H1 (cell line): ENCODE results near the gene NLRP1. TPM values are rescaled to one million over a fixed set of nuclear protein-coding genes. Genes with fewer than 3 reads are reported as not detected.

Experiments used
- CTCF ChIA-PET: fragments of 300-600 bp; sonication (Branson Sonifier 250); formaldehyde crosslinking; loops from one replicate; lab custom pipeline; 2021; ENCODE audit not compliant: partially characterized antibody; lab: Charles Lee
- POLR2A ChIA-PET: fragments of 300-600 bp; sonication (Branson Sonifier 250); formaldehyde crosslinking; loops from one replicate; lab custom pipeline; 2021; ENCODE audit warnings: inconsistent platforms; ENCODE audit not compliant: partially characterized antibody; lab: Charles Lee
- DNase-seq, 2 experiments: peaks; one replicate each; pipeline versions ENCODE4 v3.0.0 to v3.0.0-alpha.2; 2010 to 2022; ENCODE audit warnings: low spot score in 2 of 2, low read depth in 1 of 2, mixed read lengths in 1 of 2
- FAIRE-seq: peaks from 2 replicates; lab custom pipeline; 2011; peaks lifted over from hg19 to GRCh38; lab: Jason Lieb, UNC
- H2AFZ ChIP-seq: 2 replicates; pipeline ENCODE4 v1.8.1; 2012; ENCODE audit warnings: low read length, inconsistent platforms
- H2AK5ac ChIP-seq: 2 replicates; pipeline ENCODE4 v1.6.1; 2013; ENCODE audit warnings: low read depth, low read length
- H2BK120ac ChIP-seq: replicated peaks from 2 replicates; pipeline ENCODE3; 2013; ENCODE audit warnings: low read depth, low read length, inconsistent platforms
- H2BK12ac ChIP-seq: 2 replicates; pipeline ENCODE4 v1.6.1; 2013; ENCODE audit warnings: low read depth, low read length
- H2BK15ac ChIP-seq: 2 replicates; pipeline ENCODE4 v1.6.1; 2013; ENCODE audit warnings: low read length
- H2BK20ac ChIP-seq: 2 replicates; pipeline ENCODE4 v1.6.1; 2013; ENCODE audit warnings: low read length
- H2BK5ac ChIP-seq: 2 replicates; pipeline ENCODE4 v1.6.1; 2013; ENCODE audit warnings: low read depth, low read length
- H3K14ac ChIP-seq: 2 replicates; pipeline ENCODE4 v1.6.1; 2013; ENCODE audit warnings: inconsistent platforms; ENCODE audit not compliant: insufficient read length
- H3K18ac ChIP-seq: 2 replicates; pipeline ENCODE4 v1.6.1; 2013; ENCODE audit warnings: low read length; ENCODE audit errors: extremely low read depth
- H3K23ac ChIP-seq: 2 replicates; pipeline ENCODE4 v1.6.1; 2013; ENCODE audit warnings: inconsistent platforms; ENCODE audit not compliant: insufficient read length
- H3K23me2 ChIP-seq: 2 replicates; pipeline ENCODE4 v1.6.1; 2013; ENCODE audit warnings: low read depth, low read length
- H3K27ac ChIP-seq: 2 replicates; pipeline ENCODE4 v1.6.1; 2011; ENCODE audit warnings: low read depth, low read length, inconsistent platforms
- H3K27me3 ChIP-seq, 4 experiments: replicated peaks in 1 of 4; 1 replicate in 1 of 4; 2 replicates in 3 of 4; pipeline versions ENCODE4 v1.6.1 to v1.8.1; 2011 to 2013; ENCODE audit warnings: low read length in 3 of 4, mild to moderate bottlenecking in 3 of 4, inconsistent platforms in 2 of 4, mixed read lengths in 2 of 4, moderate library complexity in 1 of 4; ENCODE audit not compliant: control insufficient read depth in 3 of 4, insufficient read depth in 3 of 4; ENCODE audit errors: extremely low read depth in 1 of 4
- H3K36me3 ChIP-seq, 4 experiments: 2 replicates each; pipeline versions ENCODE4 v1.6.1 to v1.8.1; 2011 to 2013; ENCODE audit warnings: mild to moderate bottlenecking in 4 of 4, low read length in 3 of 4, moderate library complexity in 2 of 4, control low read depth in 1 of 4, inconsistent platforms in 1 of 4; ENCODE audit not compliant: insufficient read depth in 4 of 4, control insufficient read depth in 2 of 4
- H3K4ac ChIP-seq: replicated peaks from 2 replicates; pipeline ENCODE3; 2013; ENCODE audit warnings: low read length, low read depth, mixed read lengths, inconsistent platforms; ENCODE audit not compliant: insufficient read length
- H3K4me1 ChIP-seq, 4 experiments: replicated peaks in 1 of 4; 1 replicate in 1 of 4; 2 replicates in 3 of 4; pipeline versions ENCODE4 v1.6.1 to v1.8.1; 2011 to 2013; ENCODE audit warnings: low read length in 3 of 4, inconsistent platforms in 2 of 4, mixed read lengths in 1 of 4; ENCODE audit not compliant: insufficient read depth in 4 of 4, control insufficient read depth in 3 of 4
- H3K4me2 ChIP-seq, 2 experiments: 2 replicates each; pipeline versions ENCODE4 v1.6.1 to v1.8.1; 2011 to 2013; ENCODE audit warnings: low read depth in 2 of 2, low read length in 2 of 2, control low read depth in 1 of 2, inconsistent platforms in 1 of 2, mild to moderate bottlenecking in 1 of 2; ENCODE audit not compliant: insufficient read depth in 1 of 2
- H3K4me3 ChIP-seq, 4 experiments: fragments of 200-600, 300-600 bp in 1 of 4; sonication (generic), shearing (Covaris generic), sonication (Bioruptor Twin) in 1 of 4; 2 replicates each; pipeline versions ENCODE4 v1.5.1 to v1.8.1; 2011 to 2016; ENCODE audit warnings: low read length in 4 of 4, low read depth in 3 of 4, control low read depth in 2 of 4, inconsistent platforms in 2 of 4, mild to moderate bottlenecking in 2 of 4, mixed read lengths in 1 of 4, moderate library complexity in 1 of 4; ENCODE audit not compliant: insufficient read depth in 2 of 4; ENCODE audit errors: extremely low read depth in 1 of 4
- H3K56ac ChIP-seq: replicated peaks from 2 replicates; pipeline ENCODE3; 2013; ENCODE audit warnings: low read depth, mild to moderate bottlenecking, mixed read lengths, low read length, inconsistent platforms; ENCODE audit not compliant: insufficient read length
- H3K79me1 ChIP-seq: 2 replicates; pipeline ENCODE4 v1.6.1; 2013; ENCODE audit warnings: low read depth, low read length, control low read depth
- H3K79me2 ChIP-seq, 2 experiments: 2 replicates each; pipeline versions ENCODE4 v1.6.1 to v1.8.1; 2012 to 2013; ENCODE audit warnings: low read length in 2 of 2, mild to moderate bottlenecking in 2 of 2, inconsistent platforms in 1 of 2; ENCODE audit not compliant: insufficient read depth in 2 of 2, control insufficient read depth in 1 of 2
- H3K9ac ChIP-seq, 4 experiments: replicated peaks in 1 of 4; 1 replicate in 1 of 4; 2 replicates in 3 of 4; pipeline versions ENCODE4 v1.6.1 to v1.8.1; 2011 to 2013; ENCODE audit warnings: low read depth in 3 of 4, low read length in 3 of 4, control low read depth in 2 of 4, mild to moderate bottlenecking in 2 of 4, moderate library complexity in 2 of 4, inconsistent platforms in 1 of 4; ENCODE audit errors: extremely low read depth in 1 of 4
- H3K9me3 ChIP-seq, 2 experiments: 2 replicates each; pipeline versions ENCODE4 v1.6.1 to v1.8.1; 2012 to 2013; ENCODE audit warnings: mild to moderate bottlenecking in 2 of 2, moderate library complexity in 2 of 2, control low read depth in 1 of 2, inconsistent platforms in 1 of 2, low read depth in 1 of 2, low read length in 1 of 2, mixed read lengths in 1 of 2; ENCODE audit not compliant: insufficient read depth in 2 of 2
- H4K20me1 ChIP-seq, 2 experiments: replicated peaks in 1 of 2; 2 replicates each; pipeline versions ENCODE3 to v1.8.1; 2011 to 2013; ENCODE audit warnings: inconsistent platforms in 2 of 2, low read length in 2 of 2, mild to moderate bottlenecking in 1 of 2; ENCODE audit not compliant: insufficient read depth in 2 of 2, control insufficient read depth in 1 of 2
- H4K5ac ChIP-seq: 2 replicates; pipeline ENCODE4 v1.6.1; 2013; ENCODE audit warnings: low read length, low read depth, mixed read lengths, inconsistent platforms; ENCODE audit not compliant: insufficient read length
- H4K8ac ChIP-seq: 2 replicates; pipeline ENCODE4 v1.8.0; 2013; ENCODE audit warnings: mild to moderate bottlenecking, moderate library complexity, low read length, inconsistent platforms; ENCODE audit not compliant: insufficient read depth; ENCODE audit errors: extremely low read depth
- H4K91ac ChIP-seq: replicated peaks from 2 replicates; pipeline ENCODE3; 2013; ENCODE audit warnings: low read length, mixed read lengths, inconsistent platforms; ENCODE audit not compliant: insufficient read length
- EZH2 ChIP-seq: fragments of 200-600 bp; sonication (generic); IDR thresholded peaks from 2 replicates; pipeline ENCODE4 v1.7.1; 2012; ENCODE audit warnings: low read depth, mild to moderate bottlenecking, moderate library complexity, low read length, inconsistent platforms; ENCODE audit not compliant: severe bottlenecking
- KDM4A ChIP-seq: IDR thresholded peaks from one replicate; pipeline ENCODE4 v1.7.1; 2012; ENCODE audit warnings: low read depth, mild to moderate bottlenecking, moderate library complexity, low read length, inconsistent platforms; ENCODE audit not compliant: severe bottlenecking
- SIN3A ChIP-seq, 2 experiments: IDR thresholded peaks in 1 of 2; conservative IDR thresholded peaks in 1 of 2; 2 replicates each; pipeline ENCODE4 v1.6.1; 2011 to 2012; ENCODE audit warnings: low read length in 2 of 2, improper control_type of control experiment in 1 of 2, low read depth in 1 of 2, mild to moderate bottlenecking in 1 of 2
- USF2 ChIP-seq: IDR thresholded peaks from 2 replicates; pipeline ENCODE4 v1.6.1; 2011; ENCODE audit warnings: low read length, improper control_type of control experiment
- WGBS, 2 experiments: shearing (Covaris generic) in 1 of 2; methylation state at CpG; one replicate each; pipeline versions ENCODE4 v1.1.6 to v1.1.7; 2013 to 2015; ENCODE audit warnings: low lambda C conversion rate in 2 of 2, mixed read lengths in 2 of 2, inconsistent platforms in 1 of 2, low coverage in 1 of 2, missing lambda C conversion rate in 1 of 2; ENCODE audit not compliant: insufficient replicate concordance in 2 of 2, insufficient coverage in 1 of 2, insufficient read length in 1 of 2; ENCODE audit errors: extremely low coverage in 1 of 2, missing lambda C conversion rate in 1 of 2; 5-methylcytosine and 5-hydroxymethylcytosine counted together
- polyA plus RNA-seq, 7 experiments: library from polyadenylated mRNA; depleted of rRNA in 3 of 7; stranded (reverse) in 5 of 7; unstranded in 2 of 7; fragments of >200 nt in 5 of 7; fragments of 200-250 nt in 2 of 7; gene quantifications; 1 replicate in 5 of 7; 2 replicates in 1 of 7; 4 replicates in 1 of 7; pipeline versions ENCODE4 v1.2.1 to v1.2.3, GENCODE V29; 2011 to 2013; ENCODE audit warnings: missing spikeins in 2 of 7, mixed read lengths in 2 of 7
- total RNA-seq: library from RNA; stranded (reverse); fragmentation: NEBNext Ultra II Directional; extraction: Animal tissue kit (Norgen Biotek cat#: 25700); gene quantifications from 2 replicates; pipeline ENCODE4 v1.2.1, GENCODE V29; 2021

Gene NLRP1
- total and polyA plus RNA-seq, 2 of the 8 experiments (the other 6 are each of a cell fraction or from before 2014, with no cell fraction given): 8.6 to 10.4 TPM

- Histone ChIP-seq H3K27me3 (peaks cover 7 to 40% (median 25%) of the 10 kb centered on the region in 4 experiments), H2BK120ac (no peak overlapping the region), H3K4me2 (peak overlapping the region; percentile 86 to 98), H2BK20ac (no peak overlapping the region), H3K9me3 (no peaks in the 10 kb centered on the region), H4K5ac (no peak overlapping the region), H3K4ac (no peak overlapping the region), H2BK12ac (no peak overlapping the region), H2BK15ac (no peak overlapping the region), H3K23ac (no peak overlapping the region), H3K27ac (no peak overlapping the region), H4K20me1 (peaks cover 0 to 2% of the 10 kb centered on the region in 2 experiments), H3K9ac (peak overlapping the region in 3 of 4 experiments; percentile 12 to 25 (median 19); a peak in 4 of 7 replicates), H4K91ac (no peak overlapping the region), H3K4me3 (peak overlapping the region; percentile 54 to 66 (median 61)), H3K79me2 (no peaks in the 10 kb centered on the region), H4K8ac (peak overlapping the region; percentile 16; the same call in 1 of the 2 replicates), H2AK5ac (no peak overlapping the region), H2AFZ (0 out of 2 replicates have a peak overlapping the region, but pooled peaks have one; percentile 15), H3K14ac (no peak overlapping the region), H3K4me1 (peaks cover 0 to 8% (median 4%) of the 10 kb centered on the region in 4 experiments; a peak in 3 of 7 replicates), H3K23me2 (peaks cover 17% of the 10 kb centered on the region; the same call in 1 of the 2 replicates), H3K18ac (no peak overlapping the region; the same call in 1 of the 2 replicates), H3K56ac (no peak overlapping the region), H3K36me3 (no peaks in the 10 kb centered on the region), H3K79me1 (no peaks in the 10 kb centered on the region), H2BK5ac (no peak overlapping the region)
- 1% methylated on average over 14 of the region's 18 CpGs; no CpG with 5 or more reads in 1 of the 2 experiments for WGBS, 2 experiments
- no peak for DNase-seq
- TF ChIP-seq EZH2: peak; percentile 45
- TF ChIP-seq SIN3A (conservative IDR thresholded peaks at IDR 0.05 in 1 of 2, IDR thresholded peaks at IDR 0.05 in 1 of 2; ENCODE audit: low read depth in 1 of 2, low read length in 2 of 2): 0 out of 4 replicates have a peak, but pooled peaks of 1 of the 2 experiments have one; percentile 26
- TF ChIP-seq USF2: no peak
- peak; percentile 71 for TF ChIP-seq KDM4A
- FAIRE-seq: no peak
- ChIA-PET POLR2A (interaction anchor here (1.2 to 4.1 kb wide), 7 partner anchors 8 to 81 kb away, joined by 3 to 69 read pairs (median 6); partner anchors contain the start of genes DERL2, DHX33, MIS12 and NUP88), CTCF (interaction anchor here (1.0 to 1.4 kb wide), 5 partner anchors 15 to 69 kb away, joined by 3 to 5 read pairs (median 3); partner anchors contain the start of gene DERL2)
These were observed 84.1 kb downstream of the NLRP1 start for GRCh38 chr17:5500247-5500588.
